Cerebellar cortex (tissue), 1 donor: ENCODE measurements around the gene RGS11.
"Not testable (repeated sequence)": the region's sequence is repeated elsewhere in the genome, so short reads cannot be mapped to it uniquely, and the experiment has no call there.

ENCODE experiments used
- DNase-seq: peaks from one replicate; pipeline ENCODE4 v3.0.0-alpha.2; 2015; ENCODE audit warnings: low spot score

RGS11 gene

DNA sequence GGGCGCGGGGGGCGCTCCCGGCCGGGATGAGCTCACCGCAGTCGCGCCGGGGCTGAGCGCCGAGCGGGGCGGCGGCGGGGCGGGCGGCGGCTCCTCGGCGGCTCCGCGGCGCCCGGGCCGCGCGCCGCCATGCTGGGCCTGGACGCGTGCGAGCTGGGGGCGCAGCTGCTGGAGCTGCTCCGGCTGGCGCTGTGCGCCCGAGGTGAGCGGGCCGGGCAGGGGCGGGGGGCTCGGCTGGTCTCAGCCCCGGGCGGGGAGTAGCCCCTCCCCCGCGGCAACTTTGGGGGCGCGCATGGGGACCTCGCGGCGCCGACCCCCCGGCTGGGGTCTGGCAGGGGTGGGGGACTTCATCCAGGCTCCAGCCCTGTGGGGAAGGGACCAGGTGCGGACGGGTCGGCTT lies 4.8 kb upstream of the RGS11 start, which contains the start of gene ARHGDIG:
ARHGDIG (plus strand) TSS at position 40 of the 400 bp plus-strand sequence; CDS start at position 130, 90 bp downstream.
- DNase-seq = no peak

DNA sequence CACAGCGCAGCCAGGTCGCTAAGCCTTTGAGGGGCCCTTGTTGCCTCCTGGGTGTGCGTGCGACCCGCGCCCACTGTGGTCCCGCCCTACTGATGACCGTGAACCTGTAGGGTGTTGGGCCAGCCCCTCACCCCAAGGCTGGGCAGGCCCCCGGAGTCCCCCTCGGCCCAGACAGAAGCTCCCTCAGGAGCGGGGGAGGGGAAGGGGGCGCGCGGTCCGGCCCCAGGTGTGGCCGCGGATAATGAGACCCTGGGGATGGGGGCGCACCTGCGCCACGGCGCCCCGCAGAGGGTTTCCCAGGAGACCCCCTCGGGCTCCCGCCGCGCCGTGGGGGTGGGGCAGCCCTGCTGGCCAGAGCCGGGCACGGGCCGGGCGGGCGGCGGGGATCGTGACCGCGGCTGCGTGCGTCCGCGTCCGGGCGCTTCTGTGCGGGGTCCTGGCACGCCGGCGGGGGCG lies 4.3 kb upstream of the RGS11 start:
- DNase-seq = no peak

DNA sequence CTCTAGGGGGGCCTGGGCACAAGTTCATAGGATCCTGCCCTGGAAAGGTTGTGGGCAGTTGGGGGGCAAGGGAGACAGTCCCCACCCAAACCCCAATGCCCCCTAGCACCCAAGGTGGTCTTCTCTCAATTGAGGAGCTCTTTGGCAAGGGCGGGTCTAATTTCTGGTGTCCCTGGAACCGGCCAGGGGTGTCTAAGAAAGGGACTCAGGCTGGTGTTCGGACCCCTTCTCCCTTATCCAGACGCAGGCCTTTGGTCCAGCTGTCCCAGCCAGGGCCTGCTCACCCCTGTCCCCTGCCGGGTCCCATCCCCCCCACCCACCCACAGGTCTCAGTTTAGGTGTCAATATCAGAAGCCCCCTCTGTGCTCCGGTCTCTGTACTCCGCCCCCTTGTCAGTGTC lies 3.8 kb upstream of the RGS11 start:
- no peak for DNase-seq

DNA sequence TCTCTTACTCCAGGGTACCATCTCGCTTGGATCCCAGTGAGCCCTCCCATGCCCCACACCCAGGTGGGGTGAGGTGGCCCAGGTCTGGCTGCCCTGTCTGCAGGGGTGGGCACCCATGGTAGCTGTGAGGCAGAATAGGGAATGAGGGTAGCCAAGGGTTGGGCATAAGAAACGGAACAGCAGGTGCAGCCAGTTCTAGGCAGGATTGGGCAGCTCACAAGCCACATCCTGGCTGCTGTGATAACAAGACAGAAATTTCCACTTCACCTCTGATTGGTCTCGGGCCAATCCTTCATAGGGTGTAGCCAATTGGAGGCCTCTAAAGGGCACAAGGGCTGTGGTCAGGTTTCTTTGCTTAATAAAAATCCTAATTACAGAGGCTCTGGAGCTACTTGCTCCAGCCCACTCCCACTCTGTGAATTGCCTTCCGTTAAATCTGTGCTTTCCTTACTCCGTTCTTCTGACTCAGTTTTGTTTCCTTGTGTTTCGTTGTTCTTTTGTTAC lies 3.2 kb upstream of the RGS11 start:
- DNase-seq = peak; percentile 89

DNA sequence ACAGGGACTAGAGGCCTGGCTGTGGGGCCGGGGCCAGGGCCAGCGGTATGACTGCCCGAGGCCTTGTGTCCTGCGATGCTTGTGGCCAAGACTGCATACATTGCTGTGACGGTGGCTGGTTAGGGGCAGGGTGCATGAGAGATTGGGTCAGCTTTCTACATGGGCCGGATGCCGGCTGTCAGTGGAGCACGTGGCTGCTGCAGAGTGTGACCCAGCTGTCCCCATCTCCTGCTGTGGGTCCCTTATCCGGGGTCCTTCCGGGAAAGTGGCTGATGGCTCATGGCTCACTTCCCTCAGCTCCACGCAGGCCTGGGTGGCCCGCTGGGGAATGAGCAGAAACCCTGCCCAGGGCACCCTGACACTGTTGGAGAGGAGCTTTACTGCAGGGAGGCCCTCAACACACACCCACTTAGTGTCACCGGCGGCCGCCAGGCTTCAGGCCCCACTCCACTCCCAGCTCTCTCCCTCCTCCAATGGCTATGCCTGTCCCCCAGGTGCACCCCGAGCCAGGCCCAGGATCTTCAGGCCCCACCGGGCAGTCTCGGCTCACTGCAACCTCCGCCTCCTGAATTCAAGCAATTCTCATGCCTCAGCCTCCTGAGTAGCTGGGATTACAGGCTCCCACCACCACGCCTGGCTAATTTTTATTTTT lies 808 bp upstream of the RGS11 start:
- no peak for DNase-seq

DNA sequence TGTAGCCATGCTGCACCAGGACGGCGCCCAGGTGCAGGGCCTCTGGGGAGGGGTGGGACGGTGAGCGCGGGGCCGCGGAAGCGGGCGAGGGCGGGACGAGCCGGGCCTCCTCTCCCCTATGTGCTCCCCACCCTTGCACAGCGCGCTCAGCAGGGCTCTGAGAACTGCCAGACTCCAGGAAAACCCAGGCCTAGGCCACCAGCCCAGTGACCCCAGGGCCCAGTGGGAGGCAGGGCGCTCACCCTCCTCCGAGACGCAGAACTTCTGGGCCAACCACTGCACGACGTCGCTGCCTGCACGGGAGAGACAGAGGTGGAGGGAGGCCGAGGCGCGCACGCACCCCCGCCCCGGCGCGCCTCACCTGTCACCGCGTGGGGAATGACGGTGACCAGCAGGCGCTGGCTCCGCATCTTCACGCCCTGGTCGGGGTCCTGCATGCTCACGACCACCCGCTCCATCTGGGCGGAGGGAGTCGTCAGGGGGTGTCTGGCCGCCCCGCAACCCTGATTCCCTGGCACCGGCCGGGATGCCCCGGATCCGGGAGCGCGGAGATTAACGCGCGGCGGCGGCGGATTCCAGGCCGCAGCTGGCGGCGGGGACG lies 603 bp downstream of the RGS11 start:
- DNase-seq = no peak

DNA sequence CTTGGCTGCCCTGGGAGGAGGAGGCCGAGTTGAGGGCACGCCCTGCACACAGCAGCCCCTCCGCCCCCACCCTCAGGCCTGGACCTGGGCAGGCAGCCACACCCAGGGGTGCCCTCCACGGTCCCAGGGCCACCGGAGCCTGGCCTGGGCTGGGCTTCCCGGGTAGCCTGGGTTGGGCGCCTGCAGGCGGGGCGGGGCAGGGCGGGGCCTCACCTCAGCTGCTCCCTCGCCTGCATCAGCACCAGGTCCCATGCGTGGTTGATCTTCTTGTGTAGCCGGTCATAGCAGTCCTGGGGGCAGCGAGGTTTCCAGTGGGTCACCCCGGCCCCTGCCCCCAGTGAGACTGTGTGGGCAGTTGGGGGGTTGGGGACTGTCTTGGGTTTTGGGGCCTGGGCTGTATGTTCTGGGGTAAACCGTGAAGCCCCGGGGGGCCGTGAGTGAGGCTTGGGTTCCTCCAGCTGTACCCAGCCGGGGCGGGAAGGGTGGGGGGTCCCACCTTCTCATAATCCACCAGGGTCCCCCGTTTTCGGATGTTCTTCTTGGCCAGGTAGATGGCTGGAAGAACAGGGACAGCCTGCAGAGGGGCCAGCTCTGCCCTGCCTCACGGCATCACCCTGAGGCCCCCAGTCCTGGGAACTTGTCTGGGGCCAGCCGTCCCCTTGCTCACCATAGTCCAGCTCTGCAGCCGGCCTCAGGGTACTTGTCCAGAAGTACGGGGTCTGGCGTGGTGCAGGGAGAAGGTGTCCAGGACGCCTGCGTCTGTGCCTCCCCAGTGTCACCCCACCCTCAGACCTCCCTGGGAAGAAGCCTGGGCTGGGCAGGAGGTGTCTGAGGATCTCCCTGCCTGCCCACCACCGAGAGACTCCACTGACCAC lies 2.0 kb downstream of the RGS11 start:
- no peak for DNase-seq

DNA sequence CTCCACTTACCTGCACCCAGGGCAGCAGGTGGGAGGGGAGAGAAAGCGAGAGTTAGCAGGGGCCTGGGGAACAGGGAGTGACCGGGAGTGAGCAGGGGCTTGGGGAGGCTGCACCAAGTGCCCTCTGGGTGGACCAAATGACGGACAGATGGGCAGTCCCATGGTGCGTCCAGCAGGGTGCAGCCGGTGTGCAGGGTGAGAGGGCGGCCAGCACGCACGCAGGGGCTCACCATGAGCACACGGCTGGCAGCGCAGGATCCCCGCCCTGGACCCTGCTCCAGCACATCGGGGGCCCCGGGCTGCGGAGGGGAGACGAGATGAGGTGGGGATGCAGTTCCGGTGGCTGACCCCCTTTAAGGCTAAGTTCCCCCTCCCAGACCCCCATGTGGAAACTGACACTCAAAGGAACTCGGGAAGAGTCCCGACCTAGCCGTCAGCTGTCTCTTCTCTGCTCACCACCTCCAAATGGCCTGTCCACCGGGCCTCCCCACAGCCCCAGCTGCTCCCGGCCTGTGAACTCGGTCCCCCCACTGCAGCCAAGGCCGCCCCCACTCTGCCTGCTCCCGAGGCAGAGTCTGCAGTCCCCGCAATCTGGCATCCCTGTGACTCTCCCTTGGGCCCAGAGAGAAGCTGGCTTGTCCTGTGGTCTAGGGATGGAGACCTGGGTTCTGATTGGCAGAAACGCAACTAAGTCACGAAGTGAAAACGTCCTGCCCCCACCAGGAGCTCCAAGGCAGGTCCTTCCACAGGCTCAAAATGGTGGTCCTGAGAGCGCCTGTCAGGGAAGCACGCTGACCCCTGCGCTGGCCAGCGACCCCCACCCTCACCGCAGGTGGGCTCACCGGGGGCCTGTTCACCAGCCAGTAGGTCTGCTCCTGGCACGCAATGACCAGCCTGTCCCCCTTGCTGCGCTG lies 2.9 kb downstream of the RGS11 start:
- no peak for DNase-seq

DNA sequence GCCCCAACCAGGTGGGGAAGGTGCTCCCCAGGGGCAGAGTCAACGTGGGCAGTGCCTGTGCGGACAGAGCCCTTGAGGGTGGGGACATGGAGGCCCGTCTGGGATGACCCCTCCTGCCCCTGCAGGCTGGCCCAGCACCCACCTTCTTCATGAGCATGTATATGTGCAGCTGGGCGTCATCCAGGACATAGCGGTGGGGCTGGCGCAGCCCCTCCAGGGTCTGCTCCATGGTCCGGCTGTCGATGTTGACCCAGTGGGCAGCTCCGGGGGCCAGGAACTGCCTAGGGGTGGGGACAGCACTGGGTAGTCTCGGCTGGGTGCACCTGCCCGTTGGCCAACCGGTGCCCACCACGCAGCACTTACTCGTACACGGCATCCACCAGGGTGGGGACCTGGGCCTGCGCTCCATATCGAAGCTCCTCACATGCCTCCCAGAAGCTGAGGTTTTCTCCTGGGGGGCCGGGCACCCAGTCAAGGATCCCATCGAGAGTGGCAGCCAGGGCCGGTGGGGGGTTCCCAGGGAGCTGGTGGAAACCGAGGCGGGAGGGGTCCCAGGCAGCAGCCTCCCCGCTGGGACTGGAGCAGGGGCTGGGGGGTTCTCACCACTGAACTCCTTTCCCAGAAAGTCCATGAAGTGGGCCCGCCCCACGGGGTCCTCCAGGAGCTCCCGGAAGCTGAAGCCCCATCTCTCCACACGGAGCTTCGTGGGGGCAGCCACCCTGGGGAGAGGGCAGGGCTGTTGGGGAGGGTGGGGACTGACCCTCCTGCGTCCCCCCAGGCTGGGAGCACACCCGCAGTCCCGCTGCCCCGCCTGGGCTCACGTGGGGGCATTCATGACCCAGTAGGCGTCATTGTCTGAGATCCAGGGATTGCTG lies 5.1 kb downstream of the RGS11 start:
- DNase-seq = no peak

DNA sequence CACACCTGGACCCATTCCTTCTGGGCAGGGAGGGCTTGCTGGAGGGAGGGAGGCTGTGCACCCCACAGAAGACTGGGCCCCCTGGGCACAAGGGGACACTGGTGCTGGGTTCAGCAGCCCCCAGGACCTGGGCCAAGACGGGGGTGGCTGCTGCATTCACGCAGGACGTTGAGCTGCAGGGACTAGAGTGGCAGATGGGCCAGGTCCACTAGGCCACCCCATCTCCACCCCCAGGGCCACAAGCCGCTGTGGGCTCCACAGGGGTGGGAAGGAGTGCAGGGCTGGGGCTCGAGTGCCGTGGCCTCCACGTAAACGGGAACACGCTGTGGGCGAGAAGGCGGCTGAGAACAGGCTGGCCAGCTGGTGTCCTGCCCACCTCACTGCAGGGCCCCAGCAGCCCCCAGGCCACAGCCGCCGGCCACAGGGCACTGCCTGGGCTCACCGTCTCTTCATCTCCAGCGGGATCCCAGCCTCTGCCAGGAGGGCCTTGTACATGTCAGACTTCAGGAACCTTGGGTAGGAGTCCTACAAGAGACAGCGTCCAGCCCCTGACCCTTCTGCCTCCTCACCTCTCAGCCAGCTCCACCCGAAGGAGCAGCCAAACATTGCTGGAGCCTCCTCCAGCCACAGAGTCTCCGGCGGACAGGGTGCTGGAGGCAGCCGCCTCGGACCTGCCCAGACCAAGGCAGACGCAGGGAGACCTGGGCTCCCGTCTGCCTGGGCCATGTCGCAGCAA lies 6.5 kb downstream of the RGS11 start:
- no peak for DNase-seq

DNA sequence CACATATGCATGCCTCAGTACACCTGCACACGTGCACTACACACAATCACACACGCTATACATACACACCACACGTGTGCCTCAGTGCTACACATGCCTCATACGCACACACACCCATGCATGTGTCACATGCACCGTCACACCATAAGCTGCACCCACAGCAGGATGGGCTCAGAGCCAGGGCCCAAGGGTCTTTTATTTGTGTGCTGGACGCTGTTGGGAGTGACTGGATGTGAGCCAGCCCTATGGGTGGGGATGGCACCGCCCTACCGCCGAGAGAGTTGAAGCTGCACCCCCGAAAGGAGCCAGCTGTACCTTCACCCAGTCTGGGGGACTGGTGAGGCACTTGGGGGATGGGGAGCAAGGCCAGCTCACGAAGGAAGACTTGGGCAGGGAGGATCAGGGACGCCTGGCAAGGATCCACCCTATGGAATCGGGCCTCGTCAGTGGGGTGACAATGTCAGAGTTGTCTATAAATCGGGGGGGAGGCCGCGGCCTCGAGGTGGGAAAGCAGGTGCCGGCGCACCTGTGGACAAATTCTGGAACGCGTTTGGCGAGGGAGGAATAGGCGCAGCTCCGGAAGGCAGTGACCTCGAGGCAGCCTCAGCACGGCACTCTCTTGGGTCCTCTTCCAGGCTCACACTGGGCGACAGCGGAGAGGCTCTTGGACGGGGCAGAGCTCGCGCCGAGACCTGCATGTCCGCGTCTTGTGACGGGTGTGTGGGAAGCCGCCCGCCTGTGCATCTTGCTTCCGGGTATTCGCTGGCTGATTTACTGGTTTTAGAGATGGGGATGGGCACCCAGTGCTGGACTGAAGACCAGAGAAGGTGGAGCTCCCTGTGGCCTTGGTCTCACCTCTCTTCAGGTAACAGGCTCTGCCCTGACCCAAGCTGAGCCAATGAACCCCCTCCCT lies 7.3 kb downstream of the RGS11 start:
- no peak for DNase-seq

DNA sequence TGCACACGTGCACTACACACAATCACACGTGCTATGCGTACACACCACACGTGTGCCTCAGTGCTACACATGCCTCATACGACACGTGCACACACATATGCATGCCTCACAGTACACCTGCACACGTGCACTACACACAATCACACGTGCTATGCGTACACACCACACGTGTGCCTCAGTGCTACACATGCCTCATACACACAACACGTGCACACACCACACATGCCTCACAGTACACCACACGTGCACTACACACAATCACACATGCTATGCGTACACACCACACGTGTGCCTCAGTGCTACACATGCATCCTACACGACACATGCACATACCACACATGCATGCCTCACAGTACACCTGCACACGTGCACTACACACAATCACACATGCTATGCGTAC lies 8.2 kb downstream of the RGS11 start:
- not testable (repeated sequence) for DNase-seq

DNA sequence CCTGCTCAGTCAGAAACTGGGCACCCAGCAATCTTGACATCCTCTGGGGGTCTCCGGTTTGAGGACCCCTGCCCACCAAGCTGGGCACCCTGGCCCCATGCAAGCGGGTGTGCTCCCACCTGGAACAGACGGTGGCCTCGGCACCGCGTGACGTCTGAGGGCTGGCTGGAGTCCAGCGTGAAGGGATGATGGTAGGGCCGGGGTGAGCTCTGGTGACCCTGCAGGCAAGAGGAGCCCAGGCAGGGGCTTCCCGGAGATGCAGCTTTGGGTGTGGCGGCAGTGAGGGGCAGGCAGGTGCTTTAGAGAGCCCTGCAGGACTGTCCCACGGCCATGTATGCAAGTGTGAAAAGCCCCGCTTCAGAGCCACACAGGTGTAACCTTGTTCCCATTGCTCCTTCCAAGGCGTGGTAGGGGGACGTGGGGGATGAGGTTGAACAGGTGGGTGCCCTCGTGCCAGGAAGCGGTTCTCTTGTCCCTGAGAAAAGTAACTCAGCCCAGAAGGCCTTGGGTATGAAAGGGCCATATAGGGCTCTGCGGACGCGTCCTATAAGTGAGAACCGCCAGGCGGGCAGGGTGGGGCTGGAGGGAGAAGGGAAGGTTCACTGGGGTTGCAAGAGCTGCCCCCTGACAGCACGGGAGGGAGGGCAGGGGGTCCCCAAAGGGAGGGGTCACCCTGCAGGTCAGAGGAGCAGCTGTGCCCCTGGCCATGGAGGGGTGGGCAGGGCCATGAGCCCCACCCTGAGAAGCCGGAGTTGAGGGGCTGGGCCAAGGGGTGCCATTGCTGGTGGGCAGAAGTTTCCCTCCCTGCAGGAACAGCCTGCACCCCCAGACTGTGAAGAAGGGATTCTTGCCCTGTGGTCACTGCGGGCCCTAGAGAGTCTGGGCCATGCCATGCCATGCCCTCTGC lies 9.2 kb downstream of the RGS11 start:
- DNase-seq = no peak

DNA sequence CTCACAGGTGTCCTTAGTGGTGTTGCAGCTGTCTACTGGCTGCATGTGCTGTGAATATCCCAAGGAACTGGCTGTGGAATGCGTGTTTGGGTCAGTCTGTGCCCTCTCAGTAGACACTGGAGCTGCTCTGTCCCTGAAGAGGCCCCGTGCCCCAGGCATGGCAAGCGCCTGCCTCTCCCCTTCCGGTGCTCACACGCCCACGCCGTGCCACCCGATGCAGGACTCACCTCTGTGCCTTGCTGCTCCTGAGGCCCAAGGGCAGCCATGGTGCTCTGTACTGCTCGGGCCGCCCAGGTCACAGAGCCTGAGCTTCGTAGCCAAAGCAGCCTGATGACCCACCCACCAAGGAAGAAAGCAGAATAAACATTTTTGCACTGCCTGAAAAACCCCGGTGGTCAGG lies 10.0 kb downstream of the RGS11 start:
- no peak for DNase-seq

DNA sequence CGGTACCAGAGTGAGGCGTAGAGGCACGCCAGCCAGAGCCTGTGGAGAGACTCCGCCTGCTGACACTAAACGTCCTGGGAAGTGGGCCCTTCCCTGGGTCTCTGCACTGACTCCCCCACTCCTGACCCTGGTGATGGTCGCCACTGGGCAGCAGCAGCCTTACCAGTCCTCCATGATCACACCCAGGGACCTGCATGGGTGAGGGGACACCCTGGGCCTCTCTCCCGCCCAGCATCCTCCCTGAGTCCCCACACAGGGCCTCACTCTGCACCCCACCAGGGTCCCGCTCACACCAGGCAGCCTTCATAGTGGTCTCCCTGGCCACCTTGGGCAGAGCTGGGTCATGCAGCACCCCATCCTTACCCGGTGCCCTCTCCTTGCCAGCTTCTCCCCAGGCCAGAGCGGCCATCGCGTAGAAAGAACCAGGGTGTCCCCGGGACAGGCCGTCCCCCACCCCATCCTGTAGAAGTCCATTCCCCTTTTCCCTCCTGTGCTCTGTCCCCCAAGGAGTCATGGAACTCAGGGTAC lies 10.7 kb downstream of the RGS11 start:
- no peak for DNase-seq

DNA sequence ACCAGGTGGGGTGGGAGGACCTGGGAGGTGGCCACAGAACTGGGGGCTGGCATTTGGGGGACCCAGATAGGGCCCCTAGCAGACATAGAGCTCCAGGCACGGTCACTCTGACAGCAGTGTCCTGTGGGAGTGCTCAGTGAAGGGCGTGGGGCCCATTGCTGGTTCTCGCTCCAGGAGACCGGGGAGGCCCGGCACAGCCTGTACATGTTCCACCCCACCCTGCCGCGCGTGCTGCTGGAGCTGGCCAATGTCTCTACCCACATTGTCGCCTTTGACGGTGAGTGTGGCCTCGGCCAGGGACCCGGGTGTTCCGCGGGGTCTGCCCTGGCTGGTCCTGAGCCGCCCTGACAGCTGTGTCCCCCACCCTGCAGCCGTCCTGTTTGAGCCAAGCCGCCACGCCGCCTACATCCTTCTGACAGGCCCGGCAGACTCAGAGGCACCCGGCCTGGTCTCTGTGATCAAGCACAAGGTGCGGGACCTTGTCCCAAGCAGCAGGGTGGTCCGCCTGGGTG lies 11.2 kb downstream of the RGS11 start:
- no peak for DNase-seq

DNA sequence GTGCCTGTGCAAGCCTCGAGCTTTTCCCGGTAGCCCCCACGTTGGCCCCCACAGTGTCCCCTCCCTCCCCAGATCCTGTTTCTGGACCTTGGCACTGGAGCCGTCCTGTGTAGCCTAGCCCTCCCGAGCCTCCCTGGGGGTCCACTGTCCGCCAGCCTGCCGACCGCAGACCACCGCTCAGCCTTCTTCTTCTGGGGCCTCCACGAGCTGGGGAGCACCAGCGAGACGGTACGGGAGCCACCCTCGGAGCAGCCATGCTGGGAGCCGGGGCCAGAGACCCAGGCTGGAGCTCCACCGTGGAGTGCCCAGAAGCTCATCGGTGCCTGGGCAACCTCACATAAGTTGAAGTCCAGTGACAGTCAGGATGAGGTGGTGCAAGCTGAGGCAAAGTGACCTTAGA lies 11.8 kb downstream of the RGS11 start:
- DNase-seq = no peak
